K562 (cell line): Measurements from ENCODE around the gene UGT1A10. TPM values are rescaled to one million over a fixed set of nuclear protein-coding genes. Genes with fewer than 3 reads are reported as not detected.

ENCODE experiments used
- ATAC-seq: fragments of 200-7000 bp; cut with Tn5 transposase; 3 replicates; pipeline ENCODE4 v1.9.1; 2020; ENCODE audit warnings: moderate library complexity
- BruUV-seq: library from RNA; stranded (reverse); fragments of 400-500 nt; replicated peaks from 2 replicates; lab custom pipeline; 2021; lab: Mats Ljungman, UMichigan
- CTCF ChIA-PET: fragments of 300-600 bp; formaldehyde crosslinking; extraction: SDS; loops from one replicate; lab custom pipeline; 2021; ENCODE audit warnings: low intra/inter-chr PET ratio; lab: Yijun Ruan, JAX
- POLR2A ChIA-PET: fragments of 300-600, 350-650 bp; sonication (Branson Sonifier 250); formaldehyde crosslinking; extraction: SDS; loops from one replicate; lab custom pipeline; 2021; ENCODE audit warnings: antibody characterized with exemption, inconsistent platforms; lab: Yijun Ruan, JAX
- DNase-seq, 4 experiments: peaks; one replicate each; pipeline versions ENCODE4 v3.0.0 to v3.0.0-alpha.2; 2011 to 2018; ENCODE audit warnings: low spot score in 3 of 4, mixed read lengths in 3 of 4; ENCODE audit errors: extremely low read depth in 1 of 4
- FAIRE-seq: peaks from 2 replicates; lab custom pipeline; 2011; peaks lifted over from hg19 to GRCh38; lab: Jason Lieb, UNC
- H2AFZ ChIP-seq: 2 replicates; pipeline ENCODE4 v1.6.0; 2011; ENCODE audit warnings: low read depth, low read length, control low read depth, inconsistent platforms
- H3K27ac ChIP-seq: fragments of 200-600 bp; 3 replicates; pipeline ENCODE4 v1.8.0; 2011; ENCODE audit warnings: low read depth, mild to moderate bottlenecking, control low read depth, inconsistent platforms, low read length, moderate library complexity, mixed read lengths; ENCODE audit errors: extremely low read depth
- H3K27me3 ChIP-seq, 2 experiments: fragments of 300-600 bp in 1 of 2; 2 replicates in 1 of 2; 3 replicates in 1 of 2; pipeline versions ENCODE4 v1.6.0 to v1.8.0; 2011; ENCODE audit warnings: inconsistent platforms in 2 of 2, low read length in 2 of 2, mild to moderate bottlenecking in 1 of 2, mixed read lengths in 1 of 2, moderate library complexity in 1 of 2; ENCODE audit not compliant: control insufficient read depth in 2 of 2, insufficient read depth in 2 of 2
- H3K36me3 ChIP-seq: fragments of 300-600 bp; 3 replicates; pipeline ENCODE4 v1.8.0; 2011; ENCODE audit warnings: mild to moderate bottlenecking, low read length, inconsistent platforms; ENCODE audit not compliant: control insufficient read depth, insufficient read depth
- H3K4me1 ChIP-seq, 2 experiments: fragments of 200-600 bp in 1 of 2; replicated peaks in 1 of 2; 2 replicates in 1 of 2; 3 replicates in 1 of 2; pipeline versions ENCODE4 v1.5.1 to v1.8.0; 2011; ENCODE audit warnings: inconsistent platforms in 2 of 2, low read length in 2 of 2, mild to moderate bottlenecking in 1 of 2, mixed read lengths in 1 of 2, moderate library complexity in 1 of 2; ENCODE audit not compliant: control insufficient read depth in 2 of 2, insufficient read depth in 2 of 2
- H3K4me2 ChIP-seq: 2 replicates; pipeline ENCODE4 v1.6.1; 2011; ENCODE audit warnings: low read length, control low read depth, inconsistent platforms, mixed read lengths; ENCODE audit not compliant: insufficient read depth
- H3K4me3 ChIP-seq: fragments of 200-600 bp; sonication (generic), shearing (Covaris generic); 2 replicates; pipeline ENCODE4 v1.5.1; 2016; ENCODE audit warnings: control low read depth, inconsistent platforms
- H3K79me2 ChIP-seq: fragments of 200-600 bp; 3 replicates; pipeline ENCODE4 v1.8.0; 2011; ENCODE audit warnings: low read length, inconsistent platforms; ENCODE audit not compliant: control insufficient read depth, insufficient read depth
- H3K9ac ChIP-seq, 2 experiments: 2 replicates each; pipeline versions ENCODE4 v1.6.0 to v1.6.1; 2011; ENCODE audit warnings: low read depth in 2 of 2, low read length in 2 of 2, control low read depth in 1 of 2, inconsistent platforms in 1 of 2, mild to moderate bottlenecking in 1 of 2, mixed read lengths in 1 of 2; ENCODE audit not compliant: insufficient read depth in 1 of 2
- H3K9me1 ChIP-seq: one replicate; pipeline ENCODE4 v1.6.0; 2011; ENCODE audit warnings: inconsistent platforms, mild to moderate bottlenecking, low read length, moderate library complexity; ENCODE audit not compliant: control insufficient read depth, insufficient read depth
- H3K9me3 ChIP-seq: replicated peaks from 2 replicates; pipeline ENCODE4 v1.5.1; 2011; ENCODE audit warnings: low read depth, low read length, inconsistent platforms; ENCODE audit not compliant: control insufficient read depth, insufficient read depth
- H4K20me1 ChIP-seq: replicated peaks from 2 replicates; pipeline ENCODE4 v1.6.1; 2011; ENCODE audit warnings: low read length, inconsistent platforms, mixed read lengths; ENCODE audit not compliant: control insufficient read depth, insufficient read depth
- CHD1 ChIP-seq: fragments of 200-600 bp; sonication (generic); IDR thresholded peaks from one replicate; pipeline ENCODE4 v1.6.1; 2012; ENCODE audit warnings: mild to moderate bottlenecking, moderate library complexity, low read length, inconsistent platforms
- CTCF ChIP-seq, 3 experiments: IDR thresholded peaks in 2 of 3; conservative IDR thresholded peaks in 1 of 3; 2 replicates each; pipeline ENCODE4 v1.5.1; 2011 to 2012; ENCODE audit warnings: low read length in 3 of 3, mild to moderate bottlenecking in 3 of 3, control low read depth in 2 of 3, improper control_type of control experiment in 1 of 3, inconsistent platforms in 1 of 3, low read depth in 1 of 3, mixed read lengths in 1 of 3, moderate library complexity in 1 of 3; ENCODE audit not compliant: insufficient read depth in 2 of 3
- DEAF1 ChIP-seq: fragments of 450-650 bp; formaldehyde crosslinking; IDR thresholded peaks from 2 replicates; pipeline ENCODE4 v1.4.0; 2020; ENCODE audit warnings: mild to moderate bottlenecking, moderate library complexity
- ILF3 ChIP-seq: fragments of 450-650 bp; IDR thresholded peaks from 2 replicates; pipeline ENCODE4 v1.6.1; 2018; ENCODE audit warnings: antibody characterized with exemption, mild to moderate bottlenecking, moderate library complexity, borderline replicate concordance
- MXI1 ChIP-seq: IDR thresholded peaks from 2 replicates; pipeline ENCODE4 v1.6.1; 2011; ENCODE audit warnings: low read depth, mild to moderate bottlenecking, improper control_type of control experiment, low read length
- NCOA6 ChIP-seq: fragments of 450-650 bp; IDR thresholded peaks from 2 replicates; pipeline ENCODE4 v1.6.1; 2017; ENCODE audit warnings: mild to moderate bottlenecking
- RBM14 ChIP-seq: fragments of 200-400 bp; formaldehyde crosslinking; IDR thresholded peaks from 2 replicates; pipeline ENCODE4 v1.6.1; 2018; ENCODE audit warnings: low read depth, mild to moderate bottlenecking, low read length, moderate library complexity, borderline replicate concordance; ENCODE audit not compliant: insufficient read depth
- WGBS: fragments of 100-300 bp; shearing (Covaris generic); methylation state at CpG from one replicate; pipeline ENCODE4 v1.1.6; 2016; ENCODE audit warnings: low coverage, mixed read lengths; ENCODE audit not compliant: insufficient coverage; ENCODE audit errors: missing lambda C conversion rate; 5-methylcytosine and 5-hydroxymethylcytosine counted together
- in situ Hi-C: fragments of 300-500 bp; cut with MboI; formaldehyde crosslinking; loops from 4 replicates; pipeline ENCODE4 v1.15.0; 2018; ENCODE audit warnings: inconsistent platforms, mixed read lengths
- intact Hi-C: fragments of 100-400 bp; cut with micrococcal nuclease; formaldehyde crosslinking; loops from 2 replicates; pipeline ENCODE4 v1.14.2; 2022
- polyA plus RNA-seq, 8 experiments: library from polyadenylated mRNA; depleted of rRNA in 4 of 8; stranded (reverse) in 5 of 8; unstranded in 3 of 8; fragments of >200 nt; fragmentation: Nextera tagmentation in 2 of 8; fragmentation: Illumina TruSeq in 1 of 8; extraction: Ambion mirVana in 2 of 8; extraction: Trizol in 1 of 8; gene quantifications; 2 replicates each; pipeline versions ENCODE4 v1.2.1 to v1.2.3, GENCODE V29; 2011 to 2014; ENCODE audit warnings: inconsistent platforms in 1 of 8, missing spikeins in 1 of 8
- total RNA-seq, 7 experiments: library from RNA; depleted of rRNA in 6 of 7; stranded (reverse); fragments of >200 nt in 6 of 7; fragmentation: Illumina TruSeq in 2 of 7; extraction: Trizol in 2 of 7; gene quantifications; 2 replicates each; pipeline versions ENCODE4 v1.2.1 to v1.2.3, GENCODE V29; 2011 to 2021; ENCODE audit warnings: low replicate concordance in 1 of 7
- TF ChIP-seq, protein P1 (sequence below): fragments of 150-350 bp; IDR thresholded peaks from 2 replicates; pipeline ENCODE4 v1.6.1; 2014; ENCODE audit warnings: low read depth, mild to moderate bottlenecking, low read length, borderline replicate concordance

Gene UGT1A10
- total and polyA plus RNA-seq, 9 of the 15 experiments (the other 6 are each of a cell fraction or from before 2014, with no cell fraction given), result not detected

DNA sequence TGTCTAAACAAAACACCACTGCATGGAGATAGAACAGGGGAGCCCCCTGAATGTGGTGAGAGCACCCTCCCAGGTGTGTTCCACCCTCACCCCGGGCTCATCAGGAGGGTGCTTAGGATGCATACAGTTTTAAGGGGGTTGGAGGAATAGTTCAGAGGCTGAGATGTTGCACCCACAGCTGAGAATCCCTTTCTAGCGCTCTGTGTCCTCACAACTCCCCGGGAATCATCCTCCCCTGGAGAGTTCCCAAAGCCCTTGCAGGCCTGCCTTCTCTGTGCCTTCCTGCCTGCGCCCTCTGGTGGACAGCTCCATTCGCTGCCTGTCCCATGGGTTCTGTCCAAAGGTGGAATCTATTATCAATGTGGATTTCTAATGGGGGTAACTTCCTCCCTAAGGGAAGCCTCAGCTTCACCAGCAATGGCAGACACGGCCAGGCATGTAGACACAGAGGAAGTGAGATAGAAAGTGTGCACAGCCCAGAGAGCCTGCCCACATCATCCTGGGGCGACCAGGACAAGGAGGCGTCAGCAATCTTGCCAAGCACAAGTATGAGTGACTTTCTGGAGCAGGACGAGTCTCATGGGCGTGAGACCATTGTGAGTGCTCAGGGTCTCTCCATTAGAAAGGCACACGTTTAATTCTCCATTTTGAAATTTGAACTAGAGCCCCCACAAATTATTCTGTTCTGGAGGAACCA, 75.2 kb downstream of the UGT1A10 start (continued):
- TF ChIP-seq DEAF1 (peak; percentile 59), CTCF (IDR thresholded peaks at IDR 0.05 in 2 of 3, conservative IDR thresholded peaks at IDR 0.05 in 1 of 3; ENCODE audit: insufficient read depth in 2 of 3, low read depth in 1 of 3, low read length in 3 of 3) (peak; percentile 73 to 76 (median 73)), NCOA6 (no peak), CHD1 (no peak)

- no peak within 1 kb of the TSS for H2AFZ ChIP-seq
- H3K27ac ChIP-seq, result no peak within 1 kb of the TSS
- no TSS peak for BruUV-seq
- intact Hi-C loops (loop anchor here (10.0 kb wide), 1 partner anchor 128 kb away; no protein-coding TSS in a partner anchor), in situ Hi-C loops (no loop called here)
- TF ChIP-seq ILF3, result no peak
- TF ChIP-seq MXI1, result no peak
- TF ChIP-seq, protein P1, sequence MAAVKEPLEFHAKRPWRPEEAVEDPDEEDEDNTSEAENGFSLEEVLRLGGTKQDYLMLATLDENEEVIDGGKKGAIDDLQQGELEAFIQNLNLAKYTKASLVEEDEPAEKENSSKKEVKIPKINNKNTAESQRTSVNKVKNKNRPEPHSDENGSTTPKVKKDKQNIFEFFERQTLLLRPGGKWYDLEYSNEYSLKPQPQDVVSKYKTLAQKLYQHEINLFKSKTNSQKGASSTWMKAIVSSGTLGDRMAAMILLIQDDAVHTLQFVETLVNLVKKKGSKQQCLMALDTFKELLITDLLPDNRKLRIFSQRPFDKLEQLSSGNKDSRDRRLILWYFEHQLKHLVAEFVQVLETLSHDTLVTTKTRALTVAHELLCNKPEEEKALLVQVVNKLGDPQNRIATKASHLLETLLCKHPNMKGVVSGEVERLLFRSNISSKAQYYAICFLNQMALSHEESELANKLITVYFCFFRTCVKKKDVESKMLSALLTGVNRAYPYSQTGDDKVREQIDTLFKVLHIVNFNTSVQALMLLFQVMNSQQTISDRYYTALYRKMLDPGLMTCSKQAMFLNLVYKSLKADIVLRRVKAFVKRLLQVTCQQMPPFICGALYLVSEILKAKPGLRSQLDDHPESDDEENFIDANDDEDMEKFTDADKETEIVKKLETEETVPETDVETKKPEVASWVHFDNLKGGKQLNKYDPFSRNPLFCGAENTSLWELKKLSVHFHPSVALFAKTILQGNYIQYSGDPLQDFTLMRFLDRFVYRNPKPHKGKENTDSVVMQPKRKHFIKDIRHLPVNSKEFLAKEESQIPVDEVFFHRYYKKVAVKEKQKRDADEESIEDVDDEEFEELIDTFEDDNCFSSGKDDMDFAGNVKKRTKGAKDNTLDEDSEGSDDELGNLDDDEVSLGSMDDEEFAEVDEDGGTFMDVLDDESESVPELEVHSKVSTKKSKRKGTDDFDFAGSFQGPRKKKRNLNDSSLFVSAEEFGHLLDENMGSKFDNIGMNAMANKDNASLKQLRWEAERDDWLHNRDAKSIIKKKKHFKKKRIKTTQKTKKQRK, result no peak
- TF ChIP-seq RBM14, result no peak
- ATAC-seq (no peak), FAIRE-seq (no peak), DNase-seq (no peak)
- H3K4me1 ChIP-seq, result 0 out of 5 replicates have a peak, but pooled peaks cover 0 to 3% of the 10 kb centered on the region in 2 experiments
- no peaks in the 10 kb centered on the region for H3K9me1 ChIP-seq
- peaks cover 0 to 20% of the 10 kb centered on the region in 2 experiments; a peak in 2 of 5 replicates for H3K27me3 ChIP-seq
- POLR2A ChIA-PET, result no interaction called here
- H3K36me3 ChIP-seq, result no peaks in the 10 kb centered on the region
- no peaks in the 10 kb centered on the region for H3K79me2 ChIP-seq
- H3K4me2 ChIP-seq, result no peak within 1 kb of the TSS
- WGBS, result 11% methylated on average over 12 of the region's 14 CpGs
- CTCF ChIA-PET, result no interaction called here
- H3K9me3 ChIP-seq, result no peaks in the 10 kb centered on the region
- no peaks in the 10 kb centered on the region for H4K20me1 ChIP-seq
- no peak within 1 kb of the TSS for H3K4me3 ChIP-seq
- no peak within 1 kb of the TSS for H3K9ac ChIP-seq
Observed at GRCh38 chr2:233712611-233713261, 76.5 kb downstream of the UGT1A10 start, which contains the start of gene UGT1A5. UGT1A5 (plus strand) TSS chr2:233712907; CDS start chr2:233712992, 85 bp downstream.
